Measurements from ENCODE around the gene ZNF865.

ZNF865 gene

DNA sequence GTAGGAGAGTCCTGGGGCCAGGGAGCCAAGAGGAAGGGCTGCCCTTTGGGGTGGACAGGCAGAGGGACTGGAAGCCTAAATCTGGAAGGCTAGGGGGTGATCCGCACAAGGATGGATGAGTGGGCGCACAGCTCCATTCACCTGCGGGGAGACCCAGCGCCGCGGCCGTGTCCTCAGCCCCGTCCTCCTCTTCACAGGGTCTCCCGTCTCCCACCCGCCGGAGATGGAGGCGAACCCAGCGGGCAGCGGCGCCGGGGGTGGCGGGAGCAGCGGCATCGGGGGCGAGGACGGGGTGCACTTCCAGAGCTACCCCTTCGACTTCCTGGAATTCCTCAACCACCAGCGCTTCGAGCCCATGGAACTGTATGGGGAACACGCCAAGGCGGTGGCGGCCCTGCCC, 7.9 kb downstream of the ZNF865 start:
- no peak for ATAC-seq

DNA sequence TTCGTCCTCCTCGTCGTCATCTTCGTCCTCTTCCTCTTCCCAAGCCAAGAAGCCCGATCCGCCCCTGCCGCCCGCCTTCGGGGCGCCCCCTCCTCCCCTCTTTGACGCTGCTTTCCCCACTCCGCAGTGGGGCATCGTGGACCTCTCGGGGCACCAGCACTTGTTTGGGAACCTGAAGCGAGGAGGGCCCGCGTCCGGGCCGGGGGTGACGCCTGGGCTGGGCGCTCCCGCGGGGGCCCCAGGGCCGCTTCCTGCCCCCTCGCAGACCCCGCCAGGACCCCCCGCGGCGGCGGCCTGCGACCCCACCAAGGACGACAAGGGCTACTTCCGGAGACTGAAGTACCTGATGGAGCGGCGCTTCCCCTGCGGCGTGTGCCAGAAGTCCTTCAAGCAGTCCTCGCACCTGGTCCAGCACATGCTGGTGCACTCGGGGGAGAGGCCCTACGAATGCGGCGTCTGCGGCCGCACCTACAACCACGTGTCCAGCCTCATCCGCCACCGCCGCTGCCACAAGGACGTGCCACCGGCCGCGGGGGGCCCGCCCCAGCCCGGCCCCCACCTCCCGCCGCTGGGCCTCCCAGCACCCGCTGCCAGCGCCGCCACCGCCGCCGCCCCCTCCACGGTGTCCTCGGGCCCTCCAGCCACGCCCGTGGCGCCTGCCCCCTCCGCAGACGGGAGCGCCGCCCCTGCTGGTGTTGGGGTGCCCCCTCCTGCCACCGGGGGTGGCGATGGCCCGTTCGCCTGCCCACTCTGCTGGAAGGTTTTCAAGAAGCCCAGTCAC, 8.7 kb downstream of the ZNF865 start:
- no peak for ATAC-seq
- no peak for TF ChIP-seq PATZ1 (CRISPR knock-in tag; IDR thresholded peaks at IDR 0.05; ENCODE audit: borderline replicate concordance)
- TF ChIP-seq, protein P1, sequence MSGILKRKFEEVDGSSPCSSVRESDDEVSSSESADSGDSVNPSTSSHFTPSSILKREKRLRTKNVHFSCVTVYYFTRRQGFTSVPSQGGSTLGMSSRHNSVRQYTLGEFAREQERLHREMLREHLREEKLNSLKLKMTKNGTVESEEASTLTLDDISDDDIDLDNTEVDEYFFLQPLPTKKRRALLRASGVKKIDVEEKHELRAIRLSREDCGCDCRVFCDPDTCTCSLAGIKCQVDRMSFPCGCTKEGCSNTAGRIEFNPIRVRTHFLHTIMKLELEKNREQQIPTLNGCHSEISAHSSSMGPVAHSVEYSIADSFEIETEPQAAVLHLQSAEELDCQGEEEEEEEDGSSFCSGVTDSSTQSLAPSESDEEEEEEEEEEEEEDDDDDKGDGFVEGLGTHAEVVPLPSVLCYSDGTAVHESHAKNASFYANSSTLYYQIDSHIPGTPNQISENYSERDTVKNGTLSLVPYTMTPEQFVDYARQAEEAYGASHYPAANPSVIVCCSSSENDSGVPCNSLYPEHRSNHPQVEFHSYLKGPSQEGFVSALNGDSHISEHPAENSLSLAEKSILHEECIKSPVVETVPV (CRISPR knock-in tag; IDR thresholded peaks at IDR 0.05), result no peak
- no peak for TF ChIP-seq ZC3H10 (CRISPR knock-in tag; IDR thresholded peaks at IDR 0.05)
- TF ChIP-seq BACH2 (CRISPR knock-in tag; IDR thresholded peaks at IDR 0.05; ENCODE audit: borderline replicate concordance), result no peak
- no peak for TF ChIP-seq RARB (CRISPR knock-in tag; IDR thresholded peaks at IDR 0.05)
- TF ChIP-seq TCF4 (CRISPR knock-in tag; IDR thresholded peaks at IDR 0.05; ENCODE audit: borderline replicate concordance), result no peak
- TF ChIP-seq ARNTL (CRISPR knock-in tag; IDR thresholded peaks at IDR 0.05; ENCODE audit: borderline replicate concordance, low read depth), result no peak
- no peak for TF ChIP-seq ZNF565 (CRISPR knock-in tag; conservative IDR thresholded peaks at IDR 0.05; ENCODE audit: low read depth)

More for the DNA sequence above, 7.9 kb downstream of the ZNF865 start:
- TF ChIP-seq ESRRG (CRISPR knock-in tag; IDR thresholded peaks at IDR 0.05), result no peak

- TF ChIP-seq, protein P2, sequence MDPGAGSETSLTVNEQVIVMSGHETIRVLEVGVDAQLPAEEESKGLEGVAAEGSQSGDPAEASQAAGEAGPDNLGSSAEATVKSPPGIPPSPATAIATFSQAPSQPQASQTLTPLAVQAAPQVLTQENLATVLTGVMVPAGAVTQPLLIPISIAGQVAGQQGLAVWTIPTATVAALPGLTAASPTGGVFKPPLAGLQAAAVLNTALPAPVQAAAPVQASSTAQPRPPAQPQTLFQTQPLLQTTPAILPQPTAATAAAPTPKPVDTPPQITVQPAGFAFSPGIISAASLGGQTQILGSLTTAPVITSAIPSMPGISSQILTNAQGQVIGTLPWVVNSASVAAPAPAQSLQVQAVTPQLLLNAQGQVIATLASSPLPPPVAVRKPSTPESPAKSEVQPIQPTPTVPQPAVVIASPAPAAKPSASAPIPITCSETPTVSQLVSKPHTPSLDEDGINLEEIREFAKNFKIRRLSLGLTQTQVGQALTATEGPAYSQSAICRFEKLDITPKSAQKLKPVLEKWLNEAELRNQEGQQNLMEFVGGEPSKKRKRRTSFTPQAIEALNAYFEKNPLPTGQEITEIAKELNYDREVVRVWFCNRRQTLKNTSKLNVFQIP (CRISPR knock-in tag; IDR thresholded peaks at IDR 0.05; ENCODE audit: borderline replicate concordance, low read depth), result no peak
- TF ChIP-seq ZNF565 (CRISPR knock-in tag; conservative IDR thresholded peaks at IDR 0.05; ENCODE audit: low read depth), result no peak
- TF ChIP-seq TOX (CRISPR knock-in tag; IDR thresholded peaks at IDR 0.05; ENCODE audit: borderline replicate concordance), result no peak
- no peak for TF ChIP-seq ZNF8 (CRISPR knock-in tag; IDR thresholded peaks at IDR 0.05)
- no peak for TF ChIP-seq ARNTL (CRISPR knock-in tag; IDR thresholded peaks at IDR 0.05; ENCODE audit: borderline replicate concordance, low read depth)
- TF ChIP-seq ZFP3 (CRISPR knock-in tag; IDR thresholded peaks at IDR 0.05), result no peak
- TF ChIP-seq ZC3H10 (CRISPR knock-in tag; IDR thresholded peaks at IDR 0.05), result no peak
- TF ChIP-seq SNAI2 (CRISPR knock-in tag; IDR thresholded peaks at IDR 0.05), result no peak
- TF ChIP-seq TSHZ2 (CRISPR knock-in tag; IDR thresholded peaks at IDR 0.05), result no peak
- TF ChIP-seq TCF4 (CRISPR knock-in tag; IDR thresholded peaks at IDR 0.05; ENCODE audit: borderline replicate concordance), result no peak
- no peak for TF ChIP-seq PATZ1 (CRISPR knock-in tag; IDR thresholded peaks at IDR 0.05; ENCODE audit: borderline replicate concordance)
- TF ChIP-seq CSDC2 (CRISPR knock-in tag; IDR thresholded peaks at IDR 0.05), result no peak
- TF ChIP-seq OSR1 (CRISPR knock-in tag; IDR thresholded peaks at IDR 0.05), result no peak
- no peak for TF ChIP-seq GLIS3 (CRISPR knock-in tag; IDR thresholded peaks at IDR 0.05)
- no peak for ATAC-seq
These were observed 9.5 kb downstream of the ZNF865 start for GRCh38 chr19:55614711-55615542.
